ENCODE data around the gene CDC42BPB.

The CDC42BPB gene

DNA sequence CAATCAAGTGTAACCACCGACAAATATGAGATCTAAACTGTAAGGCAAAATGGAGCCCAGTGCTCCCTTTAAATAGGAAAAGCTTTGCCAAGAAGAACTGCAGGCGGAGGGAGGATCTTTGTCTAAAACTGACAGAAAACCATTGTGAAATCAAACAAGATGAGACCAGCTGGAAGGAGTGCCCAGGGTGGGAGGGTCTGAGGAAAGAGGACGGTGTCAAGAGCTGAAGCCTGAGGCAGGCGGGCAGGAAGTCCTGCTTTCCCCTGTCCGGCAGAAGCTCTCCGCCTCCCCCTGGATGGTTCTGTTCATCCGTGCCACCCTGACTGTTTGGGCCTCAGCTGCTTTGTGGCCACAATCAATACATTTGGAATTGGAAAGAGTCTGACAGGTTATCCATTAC lies 37.5 kb downstream of the CDC42BPB start:
- no peak for DNase-seq (ENCODE audit: low read depth, low spot score)

DNA sequence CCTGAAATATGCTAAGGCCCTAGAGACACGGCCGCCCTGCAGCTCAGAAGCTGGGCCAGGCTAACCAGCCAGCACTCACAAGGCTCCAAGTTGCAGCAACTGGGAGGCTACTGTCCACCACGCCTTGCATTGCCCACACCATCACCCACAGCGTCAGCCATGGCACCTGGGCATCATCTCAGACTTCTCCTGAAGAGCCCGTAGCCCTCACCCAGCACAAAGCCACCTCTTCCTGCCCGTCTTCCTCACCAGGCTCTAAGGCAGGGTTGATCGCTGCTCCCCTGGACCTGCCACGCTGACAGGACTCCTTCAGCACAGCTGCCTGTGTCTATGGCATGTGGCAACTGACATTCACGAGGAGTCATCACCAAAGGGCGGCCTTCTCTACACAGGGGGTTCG lies 38.1 kb downstream of the CDC42BPB start:
- DNase-seq (ENCODE audit: low read depth, low spot score), result no peak

DNA sequence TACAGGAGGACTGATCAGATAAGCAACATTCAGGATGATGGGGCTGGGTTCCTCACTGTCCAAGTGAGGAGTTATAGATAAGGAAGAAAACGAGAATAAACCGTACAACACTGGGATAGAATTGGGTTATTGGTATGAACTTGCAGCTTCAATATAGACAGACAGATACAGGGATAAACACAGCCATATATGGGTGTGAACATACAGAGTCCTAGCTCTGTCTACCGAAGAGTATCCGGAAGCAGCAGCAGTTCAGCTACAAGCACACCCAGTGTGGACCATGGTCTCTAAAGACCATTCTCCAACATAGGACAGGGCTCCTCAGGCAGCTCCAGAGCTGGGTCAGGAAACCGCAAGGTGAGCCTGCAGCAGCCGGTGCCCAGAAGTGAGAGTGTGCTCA lies 40.8 kb downstream of the CDC42BPB start:
- DNase-seq (ENCODE audit: low read depth, low spot score), result no peak

DNA sequence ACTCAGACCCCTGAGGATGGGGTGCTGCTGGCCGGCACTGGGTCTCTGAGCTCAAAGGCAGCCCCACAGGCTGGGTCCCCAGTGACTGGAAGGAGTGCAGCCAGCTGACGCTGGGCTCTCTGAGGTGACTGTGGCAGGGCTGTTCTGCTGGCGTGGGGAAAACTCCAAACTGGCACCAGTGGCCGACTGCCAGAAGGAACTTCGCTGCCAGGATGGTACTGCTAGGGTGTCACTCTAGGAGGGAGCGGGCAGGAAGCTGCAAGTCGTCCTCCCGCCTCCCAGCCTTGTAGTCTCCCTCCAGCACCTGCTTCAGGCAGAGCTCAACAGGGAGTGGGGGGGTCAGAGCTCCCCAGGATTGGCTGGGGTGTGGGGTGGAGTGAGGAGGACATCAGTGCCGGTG lies 41.3 kb downstream of the CDC42BPB start:
- no peak for DNase-seq (ENCODE audit: low read depth, low spot score)

DNA sequence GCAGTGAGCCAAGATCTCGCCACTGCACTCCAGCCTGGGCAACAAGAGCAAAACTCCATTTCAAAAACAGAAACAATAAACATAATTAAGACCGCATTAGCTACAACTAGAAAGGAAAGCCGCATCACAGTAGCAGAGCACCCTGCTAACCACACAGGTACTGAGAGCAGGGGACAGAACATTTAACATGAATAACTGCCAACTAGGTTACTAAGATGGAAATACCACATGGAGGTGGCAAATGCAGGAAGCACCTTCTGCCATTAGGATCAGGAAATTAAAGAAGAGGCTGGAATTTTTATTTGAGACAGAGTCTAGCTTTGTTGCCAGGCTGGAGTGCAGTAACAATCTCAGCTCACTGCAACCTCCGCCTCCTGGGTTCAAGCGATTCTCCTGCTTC lies 41.9 kb downstream of the CDC42BPB start:
- no peak for DNase-seq (ENCODE audit: low read depth, low spot score)

DNA sequence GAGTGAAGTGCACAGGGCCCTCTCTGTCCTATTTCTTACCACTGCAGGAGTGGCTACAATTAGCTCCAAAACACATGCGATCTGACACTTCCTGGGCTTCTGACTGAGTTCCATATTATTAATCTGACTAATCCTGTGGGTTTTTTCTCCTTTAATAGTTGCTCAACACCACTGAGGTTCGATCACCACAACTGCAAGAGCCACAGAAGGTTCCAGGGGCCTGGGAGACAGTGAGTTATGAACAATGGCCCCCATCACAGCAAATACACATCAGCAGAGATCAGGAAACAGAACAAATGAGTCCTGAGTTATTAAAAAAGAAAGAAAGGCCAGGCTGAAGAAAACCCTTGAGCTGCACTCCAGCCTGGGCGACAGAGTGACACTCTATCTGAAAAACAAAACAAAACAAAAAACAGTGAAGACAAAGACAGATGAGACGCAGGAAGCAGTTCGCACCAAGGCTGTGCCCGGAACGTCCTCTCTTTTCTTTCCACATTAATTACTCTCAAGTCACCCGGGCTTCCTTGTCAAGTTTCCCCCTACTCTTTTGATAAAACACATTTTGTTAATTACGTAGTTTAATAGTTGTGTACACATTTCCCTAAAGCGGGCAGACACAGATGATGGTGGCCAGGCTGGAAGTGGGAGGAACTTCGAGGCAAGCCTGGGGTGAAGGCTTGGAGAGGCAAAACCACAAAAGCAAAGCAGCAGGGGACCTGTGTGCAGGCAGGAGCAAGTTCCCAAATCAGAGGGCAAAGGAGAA lies 42.7 kb downstream of the CDC42BPB start:
- no peak for DNase-seq (ENCODE audit: low read depth, low spot score)

DNA sequence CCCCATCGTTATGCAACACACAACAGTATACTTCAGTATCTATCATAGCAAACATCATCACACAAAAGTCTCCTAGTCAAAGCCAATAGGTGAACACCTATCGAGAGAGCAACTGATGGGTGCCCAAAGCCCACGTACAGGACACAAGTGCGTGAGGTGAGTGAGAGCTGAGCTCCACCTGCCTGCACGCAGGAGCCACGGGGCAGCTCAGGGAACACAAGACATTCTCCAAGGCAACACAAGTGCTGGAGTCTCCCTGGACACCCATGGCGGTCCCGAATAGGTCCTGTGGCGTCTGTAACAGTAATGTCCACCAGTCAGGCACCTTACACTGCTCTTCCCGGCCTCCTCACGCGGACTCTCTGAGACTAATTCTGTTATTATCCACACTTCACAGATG lies 44.3 kb downstream of the CDC42BPB start:
- DNase-seq (ENCODE audit: low read depth, low spot score), result no peak

DNA sequence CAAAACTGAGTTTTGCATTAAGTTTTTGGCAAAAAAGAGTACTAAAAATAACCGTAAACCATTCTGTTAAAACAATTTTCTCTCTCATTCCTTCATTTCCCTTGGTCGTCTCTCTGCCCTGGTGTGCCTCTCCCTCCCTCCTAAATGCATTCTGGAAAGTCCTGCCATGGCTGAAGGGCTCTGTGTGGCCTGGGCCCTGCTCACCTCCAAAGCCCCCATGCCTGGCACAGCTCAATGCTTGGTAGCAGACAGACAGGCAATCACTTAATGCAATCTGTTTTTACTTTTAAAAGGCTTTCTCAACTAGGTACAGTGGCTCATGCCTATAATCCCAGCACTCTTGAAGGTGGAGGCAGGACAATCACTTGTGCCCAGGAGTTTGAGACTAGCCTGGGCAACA lies 47.8 kb downstream of the CDC42BPB start:
- DNase-seq (ENCODE audit: low read depth, low spot score), result no peak

DNA sequence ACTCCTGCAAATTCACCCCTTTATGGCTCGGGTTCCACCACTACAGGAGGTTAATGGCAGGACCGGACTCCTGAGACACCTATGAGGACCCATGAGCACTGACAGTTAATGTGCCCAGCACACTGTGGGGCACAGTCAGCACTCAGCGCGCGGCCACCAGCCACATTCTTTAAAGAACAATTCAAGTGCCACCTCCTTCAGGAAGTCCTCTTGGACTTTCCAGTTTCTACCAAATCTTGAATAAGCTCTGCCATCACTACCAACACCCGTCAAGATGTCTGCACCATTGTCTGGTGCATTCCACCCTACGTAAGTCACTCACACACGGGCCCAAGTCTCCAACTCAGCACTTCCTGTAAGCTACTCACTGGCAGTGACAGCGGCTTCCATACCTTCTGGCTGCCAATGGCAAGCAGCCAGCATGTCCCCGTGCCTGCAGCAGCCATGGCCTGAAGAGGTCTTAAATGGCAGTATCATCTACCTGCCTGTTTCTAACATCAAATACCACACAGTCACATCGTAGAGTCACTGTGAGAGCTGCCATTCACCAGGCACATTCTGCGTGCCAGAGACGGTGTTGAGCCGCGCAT lies 48.5 kb downstream of the CDC42BPB start:
- DNase-seq (ENCODE audit: low read depth, low spot score), result no peak

DNA sequence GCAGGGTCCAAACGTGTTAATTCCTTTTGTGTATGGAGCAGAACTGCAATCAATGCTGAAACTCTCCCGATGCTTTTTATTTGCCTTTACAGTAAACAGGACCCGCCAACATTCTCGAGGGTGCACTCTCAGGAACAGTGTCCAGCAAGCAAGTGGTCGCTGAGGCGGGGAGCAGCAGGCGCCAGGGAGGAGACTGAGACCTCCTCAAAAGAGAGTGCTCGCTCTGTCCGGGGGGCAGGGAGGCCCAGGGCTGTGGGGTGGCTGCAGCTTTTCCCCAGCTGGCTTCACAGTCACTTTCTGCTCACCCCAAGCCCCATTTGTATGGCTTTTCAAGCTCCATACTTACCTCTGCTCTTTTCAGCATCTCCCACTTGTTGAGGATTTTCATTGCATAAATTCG lies 49.2 kb downstream of the CDC42BPB start:
- no peak for DNase-seq (ENCODE audit: low read depth, low spot score)

DNA sequence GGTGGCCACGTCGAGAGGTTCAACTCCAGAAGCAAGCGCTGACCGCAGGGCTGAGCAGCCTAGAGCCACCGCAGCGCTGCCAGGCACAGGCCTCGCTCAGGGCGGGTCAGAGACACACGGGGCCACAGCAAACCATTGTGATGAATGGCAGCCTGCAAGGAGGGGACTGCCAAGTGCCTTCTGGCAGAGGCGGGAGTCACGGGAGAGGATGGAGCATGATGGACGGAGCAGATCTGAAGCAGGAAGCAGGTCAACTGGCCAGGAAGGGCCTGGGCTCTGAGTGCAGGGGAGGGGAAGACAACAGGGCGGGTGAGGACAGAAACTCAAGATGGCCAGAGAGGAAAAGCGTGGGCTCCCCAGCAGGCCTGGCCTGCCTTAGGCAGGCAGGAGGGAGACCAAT lies 49.8 kb downstream of the CDC42BPB start:
- no peak for DNase-seq (ENCODE audit: low read depth, low spot score)

DNA sequence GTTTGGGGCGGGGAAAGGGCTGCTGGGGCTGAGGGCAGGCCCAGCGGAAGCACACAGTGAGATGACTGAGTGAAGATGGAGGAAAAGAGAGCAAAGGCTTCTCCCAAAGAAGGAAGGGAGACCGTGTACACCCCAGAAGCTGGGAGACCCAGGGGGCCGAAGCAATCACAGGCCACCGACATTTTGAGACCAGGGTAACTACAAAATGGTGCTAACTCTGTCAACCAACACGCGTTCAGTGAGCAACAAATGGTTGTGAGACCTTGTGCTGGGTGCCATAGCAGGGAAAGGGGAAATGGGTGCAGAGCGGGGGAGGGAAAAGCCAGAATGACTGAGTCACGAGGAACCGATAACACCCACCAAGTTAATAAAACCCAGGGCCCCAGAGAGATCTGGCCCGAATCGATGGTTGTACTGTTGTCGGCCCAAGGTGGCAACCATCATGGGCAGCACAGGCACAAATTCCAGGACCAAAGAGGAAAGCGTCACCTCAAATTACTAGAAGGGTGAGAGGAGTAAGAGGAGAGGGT lies 50.3 kb downstream of the CDC42BPB start:
- DNase-seq (ENCODE audit: low read depth, low spot score), result no peak

DNA sequence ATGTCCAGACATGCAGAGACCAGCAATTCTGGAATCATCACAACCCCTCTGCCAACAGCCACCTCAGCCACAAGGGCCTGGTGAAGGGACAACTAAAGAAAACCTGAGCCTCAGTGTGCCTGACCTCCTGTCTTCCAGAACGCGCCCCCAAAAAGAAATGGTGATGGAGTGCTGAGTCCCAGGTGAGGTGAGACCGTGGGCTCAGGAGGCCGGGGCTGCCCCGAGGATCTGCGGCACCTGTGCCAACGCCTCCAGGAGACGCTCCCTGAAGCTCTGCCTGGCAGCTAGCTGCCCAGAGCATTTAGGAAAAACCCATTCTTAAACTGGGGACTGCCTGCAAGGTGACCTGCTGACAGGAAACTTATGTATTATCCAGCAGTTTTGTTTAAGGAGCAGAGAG lies 51.2 kb downstream of the CDC42BPB start:
- DNase-seq (ENCODE audit: low read depth, low spot score), result no peak

DNA sequence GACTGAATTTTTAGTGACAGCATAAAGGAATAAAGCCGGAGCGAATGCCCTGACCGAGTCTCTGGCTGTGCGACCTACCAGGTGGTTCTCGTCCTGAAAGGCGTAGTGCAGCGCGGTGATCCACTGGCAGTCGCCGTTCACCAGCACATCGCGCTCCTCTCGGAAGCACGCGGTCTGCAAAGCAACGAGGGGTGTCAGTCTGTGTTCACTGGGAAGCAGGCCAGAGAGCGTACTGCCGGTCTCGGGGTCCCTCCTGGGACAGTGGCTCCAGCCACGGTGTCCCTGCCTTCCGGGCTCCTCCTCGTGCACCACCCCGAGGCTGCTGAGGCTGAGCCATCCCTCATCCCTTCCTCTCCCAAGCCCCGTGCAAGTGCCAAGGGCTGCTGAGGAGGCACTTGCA lies 53.5 kb downstream of the CDC42BPB start:
- no peak for DNase-seq (ENCODE audit: low read depth, low spot score)

DNA sequence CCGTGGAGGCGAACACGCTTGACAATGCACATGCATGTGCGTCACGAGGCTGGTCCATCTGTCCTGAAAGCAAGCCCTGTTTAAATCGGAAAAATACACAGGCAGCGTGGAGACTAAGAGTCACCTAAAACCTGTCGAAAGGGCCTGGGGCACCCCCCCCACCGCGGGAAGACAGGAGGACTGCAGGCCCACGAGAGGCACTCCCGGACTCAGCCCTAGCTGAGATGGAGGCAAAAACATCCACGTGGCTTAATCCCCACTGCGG lies 54.1 kb downstream of the CDC42BPB start:
- no peak for DNase-seq (ENCODE audit: low read depth, low spot score)

DNA sequence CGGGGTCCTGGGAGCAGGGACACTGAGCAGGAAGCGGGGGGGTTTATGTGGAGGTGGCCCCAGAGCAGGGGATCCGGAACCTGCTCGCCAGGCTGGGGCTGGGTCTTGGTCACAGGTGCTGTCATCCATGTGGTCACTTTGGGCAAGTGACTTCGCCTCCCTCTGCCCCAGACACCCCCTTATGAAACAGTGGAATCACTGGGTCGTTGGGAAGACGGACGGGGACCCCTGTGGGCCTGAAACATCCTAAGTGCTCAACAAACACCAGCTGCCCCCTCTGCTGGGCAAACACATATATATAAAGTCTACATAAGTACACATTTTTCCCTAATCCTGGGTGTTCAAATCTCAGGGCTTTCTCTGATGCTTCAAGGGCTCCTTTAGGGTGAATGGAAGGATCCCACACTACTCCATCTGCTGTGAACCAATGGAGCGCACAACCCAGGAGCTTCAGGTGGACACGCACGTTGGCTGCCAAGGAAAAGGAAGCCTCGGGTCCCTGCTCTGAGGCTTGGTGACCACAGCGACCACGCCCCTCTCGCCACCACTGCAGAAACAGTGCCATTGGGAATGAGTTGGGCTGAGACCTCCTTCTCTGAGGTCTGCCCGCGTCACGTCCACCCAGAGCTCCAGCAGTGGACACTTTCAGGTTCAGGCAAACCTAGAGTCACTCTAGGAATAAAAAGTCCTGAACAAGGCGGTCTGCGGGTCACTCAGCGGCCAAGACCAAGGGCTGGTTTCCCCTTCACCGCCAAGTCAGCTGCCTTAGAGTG lies 54.6 kb downstream of the CDC42BPB start:
- no peak for DNase-seq (ENCODE audit: low read depth, low spot score)

DNA sequence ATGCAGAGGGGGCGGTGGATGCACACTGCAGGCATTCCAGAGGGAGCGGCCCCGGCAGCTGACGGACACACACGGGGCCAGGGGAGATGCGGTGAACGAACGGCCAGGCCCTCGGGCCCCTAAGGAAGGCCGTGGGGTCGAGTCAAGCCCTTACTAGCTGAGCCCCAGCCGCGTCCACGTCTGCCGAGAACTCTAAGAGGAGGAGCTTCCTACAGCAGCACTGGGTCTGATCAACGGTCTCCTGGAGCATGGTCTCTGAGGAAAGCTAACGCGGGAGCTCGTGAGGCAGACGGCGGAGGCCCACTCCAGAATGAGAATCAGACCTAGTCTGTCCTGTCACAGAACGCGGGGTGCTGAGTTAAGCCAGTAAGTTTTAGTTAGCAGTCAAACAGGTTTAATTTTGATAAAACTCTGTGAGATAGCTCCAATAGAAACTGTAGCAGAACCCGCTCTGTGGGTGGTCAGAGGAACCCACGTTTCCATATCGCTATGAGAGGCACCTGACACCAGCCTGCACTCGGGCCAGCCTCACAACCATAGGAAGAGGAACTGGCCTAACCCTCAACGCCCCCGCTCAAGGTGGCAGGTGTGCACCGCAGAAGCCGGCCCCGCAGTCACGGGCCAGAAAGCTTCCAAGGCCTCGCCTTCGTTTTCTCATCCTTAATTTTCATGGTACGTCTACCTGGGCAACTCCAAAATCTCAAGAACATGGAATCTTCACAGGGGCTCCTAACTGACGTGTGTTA lies 55.5 kb downstream of the CDC42BPB start:
- DNase-seq (ENCODE audit: low read depth, low spot score), result no peak

DNA sequence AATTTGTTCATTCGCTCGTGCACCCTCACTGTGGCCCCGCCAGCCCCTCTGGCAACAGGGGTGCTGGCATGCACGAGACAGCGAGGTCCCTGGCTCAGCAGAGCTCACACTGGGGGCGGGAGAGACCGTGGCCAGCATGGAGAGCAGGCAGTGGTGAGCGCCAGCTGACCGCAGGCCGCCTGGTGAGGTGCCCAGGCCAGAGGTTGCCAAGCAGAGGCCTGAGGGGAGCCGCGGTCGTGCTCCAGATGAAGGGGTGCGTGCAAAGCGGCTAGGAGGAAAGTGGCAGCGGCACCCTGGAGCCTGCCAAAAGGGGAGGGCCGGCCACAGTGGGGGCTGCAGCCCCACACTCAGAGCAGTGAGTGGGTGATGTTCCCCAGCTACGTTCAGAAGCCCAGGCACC lies 56.1 kb downstream of the CDC42BPB start:
- DNase-seq (ENCODE audit: low read depth, low spot score), result no peak

DNA sequence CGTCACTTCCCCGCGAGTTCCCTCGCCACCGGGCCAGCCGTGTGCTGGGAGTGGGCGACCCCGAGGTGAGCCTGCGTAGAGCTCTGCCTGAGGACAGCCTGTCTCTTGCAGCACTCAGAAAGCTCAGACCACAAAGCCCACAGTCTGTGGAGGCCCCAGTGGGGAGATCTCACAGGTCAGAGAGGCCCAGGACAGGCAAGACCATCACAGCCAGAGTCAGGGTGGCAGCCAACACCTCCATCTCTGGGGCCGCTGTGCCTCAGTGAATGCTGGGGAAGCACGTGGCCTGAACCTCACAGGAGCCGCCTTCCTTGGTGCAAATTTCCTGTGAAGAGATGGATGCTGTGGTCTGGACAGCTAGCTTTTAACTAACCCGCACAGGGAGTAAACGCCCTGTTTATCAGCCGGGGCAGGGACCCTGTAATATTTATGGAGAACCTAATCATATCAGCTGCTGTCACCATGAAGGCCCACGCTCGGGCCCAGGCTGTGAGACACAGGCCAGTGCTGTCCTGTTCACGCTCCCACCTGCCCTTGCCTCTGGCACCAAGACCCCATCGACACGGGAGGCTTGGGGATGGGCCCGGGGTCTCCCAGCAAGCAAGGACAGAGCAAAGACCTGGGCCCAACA lies 56.9 kb downstream of the CDC42BPB start:
- DNase-seq (ENCODE audit: low read depth, low spot score), result no peak

DNA sequence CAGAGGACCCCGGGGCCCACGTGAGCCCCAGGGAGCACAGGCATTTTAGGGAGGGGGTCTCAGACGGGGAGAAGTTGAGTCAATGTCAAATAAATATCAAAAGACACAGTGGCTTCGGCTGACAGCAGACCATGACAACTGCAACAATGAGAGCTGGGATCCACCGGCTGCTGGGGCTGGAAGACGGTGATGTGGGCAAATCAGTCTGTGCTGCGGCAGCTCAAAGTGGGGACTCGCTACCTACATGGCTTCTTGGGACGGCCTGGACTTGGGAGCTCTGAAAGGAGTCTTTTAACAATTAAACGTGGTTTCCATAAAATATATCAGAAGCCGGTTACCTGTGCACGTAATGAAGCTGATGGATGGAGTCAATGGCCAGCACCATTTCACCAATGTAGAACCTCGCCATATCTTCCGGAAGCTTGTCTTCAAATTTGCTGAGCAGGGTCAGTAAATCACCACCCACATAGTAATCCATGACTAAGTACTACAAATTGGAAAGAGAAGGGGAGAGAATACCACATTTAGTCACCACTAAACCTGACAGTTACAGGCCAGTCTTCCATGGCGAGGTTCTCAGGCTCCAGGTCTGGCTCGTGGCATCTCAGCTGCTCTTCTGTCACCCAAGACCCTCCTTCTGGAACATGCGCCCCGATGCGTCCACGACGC lies 58.0 kb downstream of the CDC42BPB start:
- no peak for DNase-seq (ENCODE audit: low read depth, low spot score)

DNA sequence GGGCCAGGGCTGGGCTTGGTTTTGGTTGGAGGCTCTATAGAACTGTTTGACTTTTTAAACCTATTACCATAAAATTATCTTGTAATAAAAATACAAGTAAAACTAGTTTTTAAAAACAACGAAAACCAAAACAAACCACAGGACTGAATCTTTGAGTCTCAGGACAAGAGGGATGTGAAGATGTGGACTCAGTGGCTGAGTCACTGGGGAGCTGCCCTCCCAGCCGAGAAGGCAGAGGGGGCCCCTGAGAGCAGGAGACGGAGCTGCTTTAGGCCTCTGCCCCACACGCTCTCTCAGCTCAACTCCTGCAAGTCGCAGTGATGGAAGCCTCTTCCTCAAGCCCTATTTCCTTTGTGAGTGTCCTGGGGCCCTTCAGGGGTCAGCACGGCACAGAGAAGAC lies 59.0 kb downstream of the CDC42BPB start:
- DNase-seq (ENCODE audit: low read depth, low spot score), result no peak
